Memory B cell (primary cell): ENCODE data around the gene CYLD.
A peak's percentile ranks its signal among the peaks of the same experiment; 100 is the strongest.

Experiments used
- ATAC-seq: fragments of 150-1000 bp; cut with Tn5 transposase; 2 replicates; pipeline ENCODE4 v1.10.0; 2021; ENCODE audit warnings: low read depth, mild to moderate bottlenecking, moderate library complexity
- DNase-seq, 2 donors: peaks; one replicate each; pipeline ENCODE4 v3.0.0; 2022; ENCODE audit warnings: low spot score in 2 of 2
- H3K27ac Mint-ChIP-seq: one replicate; pipeline ENCODE4 v1.8.0; 2022; ENCODE audit warnings: mild to moderate bottlenecking, moderate library complexity, mixed read lengths
- H3K27me3 Mint-ChIP-seq: one replicate; pipeline ENCODE4 v1.8.0; 2022; ENCODE audit warnings: mixed read lengths
- H3K36me3 Mint-ChIP-seq: one replicate; pipeline ENCODE4 v1.8.0; 2022; ENCODE audit warnings: mild to moderate bottlenecking, mixed read lengths
- H3K4me1 Mint-ChIP-seq: one replicate; pipeline ENCODE4 v1.8.0; 2022; ENCODE audit warnings: mixed read lengths
- H3K4me3 Mint-ChIP-seq: one replicate; pipeline ENCODE4 v1.8.0; 2022; ENCODE audit warnings: mild to moderate bottlenecking, moderate library complexity, mixed read lengths
- H3K9me3 Mint-ChIP-seq: one replicate; pipeline ENCODE4 v1.8.0; 2022; ENCODE audit warnings: mixed read lengths

The CYLD gene

DNA sequence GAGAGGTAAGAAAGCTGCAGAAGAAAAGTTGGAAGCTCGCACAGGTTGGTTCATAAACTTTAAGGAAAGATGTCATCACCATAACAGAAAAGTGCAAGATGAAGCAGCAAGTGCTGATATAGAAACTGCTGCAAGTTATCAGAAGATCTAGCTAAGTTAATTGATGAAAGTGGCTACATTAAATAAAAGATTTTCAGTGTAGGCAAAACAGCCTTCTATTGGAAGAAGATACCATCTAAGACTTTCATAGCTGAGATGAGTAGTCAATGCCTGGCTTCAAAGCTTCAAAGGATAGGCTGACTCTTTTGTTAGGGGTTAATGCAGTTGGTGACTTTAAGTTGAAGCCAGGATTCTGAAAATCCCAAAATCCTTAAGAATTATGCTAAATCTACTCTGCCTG is 24.0 kb downstream of the CYLD start:
- no peak overlapping the region for H3K27ac Mint-ChIP-seq
- H3K9me3 Mint-ChIP-seq: peaks cover 13% of the 10 kb centered on the region
- H3K36me3 Mint-ChIP-seq: peaks cover 66% of the 10 kb centered on the region
- H3K4me3 Mint-ChIP-seq: no peak overlapping the region
- peaks cover 40% of the 10 kb centered on the region for H3K4me1 Mint-ChIP-seq
- H3K27me3 Mint-ChIP-seq: no peaks in the 10 kb centered on the region
- ATAC-seq (no peak), DNase-seq (no peak)

DNA sequence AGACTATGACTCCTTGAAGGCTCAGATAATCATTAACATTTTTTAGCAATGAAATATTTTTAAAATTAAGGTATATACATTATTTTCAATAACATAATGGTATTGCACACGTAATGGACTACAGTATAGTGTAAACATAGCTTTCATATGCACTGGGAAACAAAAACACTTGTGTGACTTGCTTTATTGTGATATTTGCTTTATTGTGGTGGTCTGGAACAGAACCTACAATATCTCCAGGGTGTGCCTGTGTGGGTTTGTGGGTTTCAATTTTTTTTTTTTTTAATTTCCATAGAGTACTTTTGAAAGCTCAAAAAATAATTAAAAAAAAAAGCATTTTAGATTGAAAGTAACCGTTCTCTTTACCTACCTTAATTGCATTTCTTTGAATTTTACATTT is 25.3 kb downstream of the CYLD start:
- DNase-seq: no peak
- H3K4me3 Mint-ChIP-seq: no peak overlapping the region
- H3K27ac Mint-ChIP-seq: no peak overlapping the region
- H3K4me1 Mint-ChIP-seq: peaks cover 33% of the 10 kb centered on the region
- ATAC-seq: no peak
- peaks cover 13% of the 10 kb centered on the region for H3K9me3 Mint-ChIP-seq
- H3K36me3 Mint-ChIP-seq: peaks cover 66% of the 10 kb centered on the region
- H3K27me3 Mint-ChIP-seq: no peaks in the 10 kb centered on the region

DNA sequence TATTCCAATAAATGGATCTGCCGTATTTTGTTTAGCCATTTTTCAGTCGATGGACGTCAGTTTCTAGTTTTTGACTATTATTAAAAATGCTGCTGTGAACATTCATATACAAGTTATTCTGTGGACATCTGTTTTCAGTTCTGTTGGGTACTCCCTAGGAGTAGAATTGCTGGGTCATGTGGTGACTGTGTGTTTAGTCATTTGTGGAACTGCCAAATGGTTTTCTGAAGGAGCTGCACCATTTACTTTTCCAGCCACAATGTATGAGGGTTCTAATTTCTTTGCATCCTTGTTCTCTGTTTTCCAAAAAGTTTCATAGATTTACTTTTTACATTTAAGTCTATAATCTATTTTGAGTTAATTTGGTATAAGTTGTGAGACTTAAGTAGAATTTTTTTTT is 29.5 kb downstream of the CYLD start:
- ATAC-seq: no peak
- no peak for DNase-seq
- peaks cover 8% of the 10 kb centered on the region for H3K9me3 Mint-ChIP-seq
- H3K27me3 Mint-ChIP-seq: no peaks in the 10 kb centered on the region
- H3K36me3 Mint-ChIP-seq: peaks cover 43% of the 10 kb centered on the region
- H3K4me1 Mint-ChIP-seq: peaks cover 21% of the 10 kb centered on the region
- H3K27ac Mint-ChIP-seq: no peak overlapping the region
- H3K4me3 Mint-ChIP-seq: no peak overlapping the region

DNA sequence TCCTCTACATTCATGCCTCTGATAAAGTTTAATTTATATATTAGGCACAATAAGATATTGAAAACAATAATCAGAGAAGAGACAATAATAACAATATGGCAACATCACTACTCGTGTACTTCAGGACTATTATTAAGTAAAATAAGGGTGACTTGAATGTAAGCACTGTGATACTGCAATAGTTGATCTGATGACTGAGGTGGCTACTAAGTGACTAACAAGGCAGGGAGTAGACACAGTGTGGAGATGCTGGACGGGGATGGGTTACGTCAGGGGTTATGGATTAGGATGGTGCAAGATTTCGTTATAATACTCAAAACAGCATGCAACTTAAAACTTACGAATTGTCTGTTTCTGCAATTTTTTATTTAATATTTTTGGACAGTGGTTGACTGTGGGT is 32.5 kb downstream of the CYLD start:
- Mint-ChIP-seq H3K27me3 (no peaks in the 10 kb centered on the region), H3K27ac (no peak overlapping the region), H3K4me1 (peaks cover 15% of the 10 kb centered on the region), H3K36me3 (peaks cover 33% of the 10 kb centered on the region), H3K9me3 (peaks cover 3% of the 10 kb centered on the region), H3K4me3 (no peak overlapping the region)
- ATAC-seq (no peak), DNase-seq (no peak)

DNA sequence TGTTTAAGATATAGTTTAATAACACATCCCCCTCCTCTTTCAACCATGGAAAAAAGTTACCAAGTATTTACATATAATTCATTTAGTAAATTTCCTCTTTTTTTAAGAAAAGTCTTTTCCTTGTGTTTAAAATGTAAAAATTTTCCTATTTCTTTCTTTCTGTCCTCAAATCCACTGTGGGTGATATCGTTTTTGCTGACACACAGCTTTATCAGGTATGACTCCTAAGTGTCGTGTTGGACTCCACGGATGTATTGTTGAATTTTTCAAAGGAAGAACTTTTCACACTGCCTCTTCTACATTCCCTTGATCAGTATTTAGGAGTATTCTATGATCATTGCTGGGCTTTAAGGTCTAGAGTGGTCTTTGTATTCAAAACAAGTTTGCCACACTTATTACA is 33.1 kb downstream of the CYLD start:
- DNase-seq: no peak
- Mint-ChIP-seq H3K27me3 (no peaks in the 10 kb centered on the region), H3K27ac (no peak overlapping the region), H3K9me3 (no peaks in the 10 kb centered on the region), H3K4me3 (no peak overlapping the region), H3K4me1 (peaks cover 12% of the 10 kb centered on the region), H3K36me3 (peaks cover 33% of the 10 kb centered on the region)
- ATAC-seq: no peak

DNA sequence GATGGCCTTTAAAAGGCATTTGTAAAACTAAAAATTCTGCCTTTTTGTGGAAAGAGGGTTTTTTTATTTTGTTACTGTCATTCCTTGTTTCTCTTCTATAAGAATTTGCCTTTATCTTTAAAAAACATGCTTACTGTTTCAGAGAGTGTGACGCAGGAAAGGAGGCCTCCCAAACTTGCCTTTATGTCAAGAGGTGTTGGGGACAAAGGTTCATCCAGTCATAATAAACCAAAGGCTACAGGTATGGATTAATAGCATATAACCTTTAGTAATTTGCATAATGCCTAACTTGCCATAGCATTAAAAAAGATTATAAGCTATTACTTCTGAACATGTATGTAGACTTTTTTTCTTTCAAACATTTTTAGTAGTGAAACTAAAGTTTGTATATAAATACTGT is 34.2 kb downstream of the CYLD start:
- ATAC-seq (no peak), DNase-seq (no peak)
- Mint-ChIP-seq H3K4me3 (no peak overlapping the region), H3K4me1 (peaks cover 12% of the 10 kb centered on the region), H3K27ac (no peak overlapping the region), H3K36me3 (peaks cover 33% of the 10 kb centered on the region), H3K9me3 (no peaks in the 10 kb centered on the region), H3K27me3 (no peaks in the 10 kb centered on the region)

DNA sequence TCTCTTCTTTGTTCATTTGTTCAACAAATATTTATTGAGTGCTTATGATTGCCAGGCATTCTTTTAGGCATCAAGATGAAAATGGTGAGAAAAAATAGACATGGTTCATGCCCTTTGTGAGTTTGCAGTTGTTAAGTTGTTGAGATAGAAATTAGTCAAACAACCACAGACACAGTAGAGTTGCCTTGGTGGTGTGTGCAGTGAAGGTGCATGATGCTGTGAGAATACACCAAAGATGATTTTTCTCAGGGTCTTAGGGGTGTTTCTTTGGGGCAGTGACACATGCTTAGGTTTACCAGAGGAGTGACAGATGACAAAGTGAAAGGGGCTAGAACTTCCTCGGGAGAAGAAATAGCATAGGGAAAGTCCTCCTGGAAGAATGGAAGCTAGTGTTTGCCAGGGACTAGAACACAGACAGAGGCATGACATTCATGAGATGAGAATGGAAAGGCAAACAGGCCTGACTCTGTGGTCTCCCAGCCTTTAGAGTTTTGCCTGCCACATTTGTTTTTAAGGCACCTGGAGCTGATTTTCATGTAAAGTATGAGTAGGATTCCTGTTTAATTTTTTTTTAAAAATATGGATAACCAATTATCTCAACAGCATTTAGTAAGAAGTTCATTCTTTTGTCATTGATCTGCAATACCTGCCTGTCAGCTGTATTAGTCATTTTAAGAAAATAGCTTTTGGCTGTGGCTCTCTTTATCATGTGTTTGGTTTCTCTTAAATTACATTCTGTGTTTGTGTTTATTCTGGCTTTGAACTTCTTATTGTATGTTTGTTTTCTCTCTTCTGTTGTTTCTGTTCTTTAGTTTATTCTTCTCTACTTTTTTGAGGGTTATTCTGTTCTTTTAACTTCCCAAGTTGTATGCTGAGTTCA is 36.6 kb downstream of the CYLD start:
- no peak for DNase-seq
- no peak overlapping the region for H3K4me3 Mint-ChIP-seq
- H3K27me3 Mint-ChIP-seq: no peaks in the 10 kb centered on the region
- no peaks in the 10 kb centered on the region for H3K9me3 Mint-ChIP-seq
- ATAC-seq: no peak
- peak overlapping the region; percentile 68 for H3K27ac Mint-ChIP-seq
- H3K4me1 Mint-ChIP-seq: peaks cover 10% of the 10 kb centered on the region
- peaks cover 41% of the 10 kb centered on the region for H3K36me3 Mint-ChIP-seq

DNA sequence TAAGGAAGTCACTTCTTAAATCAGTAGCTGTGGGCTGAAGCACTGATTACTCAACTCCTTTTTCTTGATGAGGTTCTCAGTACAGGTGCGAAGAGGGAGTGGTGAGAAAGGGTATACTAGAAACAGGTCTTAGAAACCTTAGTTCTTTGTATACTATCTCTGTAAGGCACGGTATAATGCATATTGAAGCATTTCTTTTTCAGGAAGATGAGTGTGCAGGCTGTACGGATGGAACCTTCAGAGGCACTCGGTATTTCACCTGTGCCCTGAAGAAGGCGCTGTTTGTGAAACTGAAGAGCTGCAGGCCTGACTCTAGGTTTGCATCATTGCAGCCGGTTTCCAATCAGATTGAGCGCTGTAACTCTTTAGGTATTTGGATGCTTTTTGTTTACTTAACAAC is 39.2 kb downstream of the CYLD start:
- Mint-ChIP-seq H3K27ac (no peak overlapping the region), H3K4me1 (peaks cover 5% of the 10 kb centered on the region), H3K36me3 (peaks cover 46% of the 10 kb centered on the region), H3K4me3 (no peak overlapping the region), H3K27me3 (no peaks in the 10 kb centered on the region), H3K9me3 (no peaks in the 10 kb centered on the region)
- ATAC-seq (peak; percentile 31), DNase-seq (no peak)

DNA sequence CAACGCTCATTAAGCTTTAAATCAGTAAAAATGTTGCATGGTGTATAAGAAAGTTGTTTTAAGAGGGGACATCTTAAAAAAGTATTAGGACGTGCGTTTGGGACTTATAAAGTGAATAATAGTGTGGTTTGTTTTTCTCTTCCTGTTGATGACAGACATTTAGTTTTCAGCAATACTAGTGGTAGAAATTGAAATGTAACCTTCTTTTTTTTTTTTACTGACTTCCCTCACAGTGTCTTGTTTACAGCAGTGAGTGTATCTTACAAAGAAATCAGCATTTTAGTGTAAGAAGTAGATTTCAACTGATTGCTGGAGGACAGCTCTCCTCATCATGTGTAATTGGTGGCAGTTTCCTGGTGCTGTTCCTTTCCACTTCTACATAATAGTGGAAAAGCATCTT is 39.6 kb downstream of the CYLD start:
- DNase-seq: no peak
- H3K27ac Mint-ChIP-seq: no peak overlapping the region
- no peak for ATAC-seq
- H3K27me3 Mint-ChIP-seq: no peaks in the 10 kb centered on the region
- peaks cover 5% of the 10 kb centered on the region for H3K4me1 Mint-ChIP-seq
- no peaks in the 10 kb centered on the region for H3K9me3 Mint-ChIP-seq
- H3K4me3 Mint-ChIP-seq: no peak overlapping the region
- H3K36me3 Mint-ChIP-seq: peaks cover 46% of the 10 kb centered on the region

DNA sequence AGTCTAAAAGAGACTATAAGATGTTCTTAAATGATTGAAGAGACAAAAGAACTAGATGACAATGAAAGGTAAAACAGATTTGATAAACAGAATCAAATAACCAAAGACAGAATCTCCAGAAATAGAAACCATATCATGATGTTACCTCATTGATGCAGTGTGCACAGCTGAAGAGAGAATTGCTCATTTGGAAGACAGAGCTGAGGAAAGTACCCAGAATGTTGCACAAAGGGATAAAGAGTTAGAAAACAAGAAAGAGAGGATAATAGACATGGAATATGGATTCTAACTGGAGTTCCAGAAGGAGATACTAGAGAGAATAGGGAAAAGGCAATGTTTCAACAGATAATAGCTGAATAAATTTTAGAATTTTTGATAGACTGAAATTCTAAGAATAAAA is 47.9 kb downstream of the CYLD start:
- Mint-ChIP-seq H3K27ac (peak overlapping the region; percentile 2), H3K4me1 (no peaks in the 10 kb centered on the region), H3K4me3 (no peak overlapping the region), H3K9me3 (peaks cover 3% of the 10 kb centered on the region), H3K27me3 (no peaks in the 10 kb centered on the region), H3K36me3 (peaks cover 29% of the 10 kb centered on the region)
- DNase-seq (no peak), ATAC-seq (no peak)

DNA sequence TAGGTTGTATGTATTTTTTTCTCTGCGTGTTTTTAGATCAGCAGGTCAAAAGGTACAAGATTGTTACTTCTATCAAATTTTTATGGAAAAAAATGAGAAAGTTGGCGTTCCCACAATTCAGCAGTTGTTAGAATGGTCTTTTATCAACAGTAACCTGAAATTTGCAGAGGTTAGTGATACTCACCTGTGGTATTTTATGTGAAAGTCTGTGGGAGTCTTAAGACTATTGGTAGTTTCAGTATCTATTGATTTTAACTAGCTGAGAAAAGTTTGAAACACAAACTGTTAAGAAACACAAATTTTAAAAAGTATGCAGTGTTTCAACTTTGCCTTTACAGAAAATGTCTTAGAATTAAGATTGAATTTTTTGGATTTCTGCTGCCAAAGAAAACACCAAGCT is 49.6 kb downstream of the CYLD start:
- no peaks in the 10 kb centered on the region for H3K4me1 Mint-ChIP-seq
- DNase-seq (no peak), ATAC-seq (no peak)
- H3K27me3 Mint-ChIP-seq: no peaks in the 10 kb centered on the region
- H3K36me3 Mint-ChIP-seq: peaks cover 39% of the 10 kb centered on the region
- peaks cover 3% of the 10 kb centered on the region for H3K9me3 Mint-ChIP-seq
- H3K27ac Mint-ChIP-seq: no peak overlapping the region
- no peak overlapping the region for H3K4me3 Mint-ChIP-seq

DNA sequence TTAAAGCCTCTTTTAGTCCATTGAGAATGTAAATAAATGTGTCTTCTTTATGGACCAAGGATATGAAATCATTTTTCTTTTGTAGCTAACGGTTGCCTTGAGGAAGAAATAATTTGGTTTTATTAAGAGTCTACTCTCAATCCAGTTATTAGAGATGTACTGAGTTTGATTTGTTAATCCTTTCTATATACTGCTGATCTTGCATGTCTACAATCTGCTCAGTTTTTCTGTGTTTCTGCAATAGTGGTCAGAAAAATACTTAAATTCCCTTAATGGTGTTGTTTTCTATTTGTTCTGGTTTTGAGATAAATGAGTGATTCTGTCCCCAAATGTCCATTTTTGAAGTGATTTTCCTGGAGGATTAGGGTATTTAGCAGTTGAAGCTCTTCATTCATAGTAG is 54.9 kb downstream of the CYLD start:
- no peak overlapping the region for H3K27ac Mint-ChIP-seq
- no peaks in the 10 kb centered on the region for H3K4me1 Mint-ChIP-seq
- no peaks in the 10 kb centered on the region for H3K27me3 Mint-ChIP-seq

DNA sequence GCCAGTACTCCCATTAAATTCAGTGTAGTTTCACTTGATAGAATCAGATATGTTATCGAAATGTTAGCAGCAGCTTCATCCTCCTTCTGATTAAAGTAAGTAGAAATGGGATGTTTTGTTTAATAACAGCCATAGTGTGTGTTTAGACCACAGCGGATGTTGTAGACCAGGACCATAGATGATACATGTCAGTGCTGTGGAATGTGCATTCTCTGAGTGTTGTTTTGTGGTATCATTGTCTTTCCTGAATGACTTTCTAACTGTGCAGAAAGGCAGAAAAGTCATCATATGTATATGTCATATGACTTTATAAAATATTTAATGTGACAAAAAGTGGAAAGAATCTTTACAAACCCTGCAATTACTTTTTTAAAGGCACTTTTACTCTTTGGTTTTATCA is 55.6 kb downstream of the CYLD start:
- no peaks in the 10 kb centered on the region for H3K27me3 Mint-ChIP-seq
- peaks cover 2% of the 10 kb centered on the region for H3K9me3 Mint-ChIP-seq
- no peak for DNase-seq
- peaks cover 45% of the 10 kb centered on the region for H3K36me3 Mint-ChIP-seq
- no peaks in the 10 kb centered on the region for H3K4me1 Mint-ChIP-seq
- ATAC-seq: no peak
- no peak overlapping the region for H3K4me3 Mint-ChIP-seq
- H3K27ac Mint-ChIP-seq: peak overlapping the region; percentile 31

More for the DNA sequence above, 54.9 kb downstream of the CYLD start:
- no peak for ATAC-seq
- no peak overlapping the region for H3K4me3 Mint-ChIP-seq
- H3K36me3 Mint-ChIP-seq: peaks cover 45% of the 10 kb centered on the region
- no peak for DNase-seq
- peaks cover 2% of the 10 kb centered on the region for H3K9me3 Mint-ChIP-seq

DNA sequence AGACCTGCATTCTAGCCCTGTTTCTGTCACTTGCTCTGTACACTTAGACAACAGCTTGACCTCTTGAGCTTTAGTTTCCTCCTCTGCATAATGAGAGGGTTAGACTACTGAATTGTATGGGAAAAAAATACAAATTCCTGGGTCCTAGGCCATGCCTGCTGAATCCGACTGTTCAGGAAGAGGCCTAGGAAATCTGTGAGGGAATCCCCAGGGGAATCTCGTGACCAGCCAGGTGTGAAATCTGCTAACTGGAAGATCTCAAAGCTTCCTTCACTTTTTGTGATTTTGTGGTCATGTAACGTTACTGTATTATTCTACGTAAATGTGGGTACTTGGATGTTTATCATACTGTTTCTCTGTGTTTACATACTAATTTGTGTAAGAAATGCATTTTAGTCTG is 58.2 kb downstream of the CYLD start:
- no peaks in the 10 kb centered on the region for H3K4me1 Mint-ChIP-seq
- peak overlapping the region; percentile 5 for H3K27ac Mint-ChIP-seq
- H3K4me3 Mint-ChIP-seq: no peak overlapping the region
- ATAC-seq: no peak
- no peaks in the 10 kb centered on the region for H3K27me3 Mint-ChIP-seq
- H3K36me3 Mint-ChIP-seq: peaks cover 36% of the 10 kb centered on the region
- DNase-seq: no peak
- H3K9me3 Mint-ChIP-seq: peaks cover 2% of the 10 kb centered on the region

DNA sequence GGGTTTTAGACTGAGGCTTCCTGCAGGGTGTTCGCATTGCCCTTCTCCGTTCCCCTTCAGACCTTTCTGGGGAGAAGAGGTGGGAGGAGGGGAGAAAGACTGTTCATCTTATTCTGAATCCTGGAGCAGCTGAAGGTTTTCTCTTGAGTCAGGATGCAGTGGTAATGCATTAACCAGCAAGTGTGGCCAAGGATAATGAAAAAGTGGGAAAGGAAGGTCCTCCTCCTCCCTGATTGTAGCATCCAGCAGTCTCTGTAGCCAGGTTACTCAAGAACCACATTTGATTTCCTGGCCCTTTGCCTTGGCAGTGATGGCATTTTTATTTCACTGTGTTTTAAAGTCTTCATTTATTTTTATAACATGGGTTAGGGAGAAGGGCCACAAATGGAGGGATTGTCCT is 59.1 kb downstream of the CYLD start:
- no peak for DNase-seq
- Mint-ChIP-seq H3K36me3 (peaks cover 29% of the 10 kb centered on the region), H3K4me3 (no peak overlapping the region), H3K9me3 (peaks cover 2% of the 10 kb centered on the region), H3K4me1 (peaks cover 2% of the 10 kb centered on the region), H3K27ac (peak overlapping the region; percentile 51), H3K27me3 (no peaks in the 10 kb centered on the region)
- no peak for ATAC-seq
